Measurements from ENCODE around the gene MYO1B. TPM values are rescaled to one million over a fixed set of nuclear protein-coding genes. Genes with fewer than 3 reads are reported as not detected.

MYO1B gene
- total and polyA plus RNA-seq, 2 donors from 2014 or later: 24.5 to 64.8 TPM

DNA sequence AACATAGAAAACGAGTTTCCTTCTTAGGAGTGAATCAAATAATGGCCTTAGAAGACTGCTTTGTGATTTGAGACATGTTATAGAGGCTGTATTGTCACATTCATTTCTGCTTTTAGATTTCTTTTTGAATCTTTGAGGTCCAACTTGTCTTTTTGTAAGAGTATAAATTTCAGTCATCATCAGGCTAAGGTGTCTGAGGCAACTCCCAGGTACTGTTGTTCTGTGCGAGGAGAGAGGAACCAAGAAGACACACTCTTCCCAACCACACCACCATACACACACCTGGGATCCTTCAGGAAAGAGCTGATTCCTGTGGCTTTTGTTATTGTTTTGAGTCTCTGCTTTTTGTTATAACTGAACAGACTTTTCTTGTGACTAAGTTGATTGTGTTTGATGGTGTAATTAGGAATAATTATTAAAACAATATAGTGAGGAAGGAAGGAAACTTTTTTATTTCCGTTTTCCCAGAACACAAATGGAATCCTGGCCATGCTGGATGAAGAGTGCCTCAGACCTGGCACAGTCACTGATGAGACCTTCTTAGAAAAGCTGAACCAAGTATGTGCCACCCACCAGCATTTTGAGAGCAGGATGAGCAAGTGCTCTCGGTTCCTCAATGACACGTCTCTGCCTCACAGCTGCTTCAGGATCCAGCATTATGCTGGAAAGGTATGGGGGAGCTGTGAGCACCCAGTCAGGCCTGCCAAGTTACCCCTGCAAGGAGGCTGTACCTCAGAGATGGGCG is 140.4 kb downstream of the MYO1B start:
- Histone ChIP-seq H3K27me3 (ENCODE audit: control insufficient read depth, insufficient read depth, low read length) (no peaks in the 10 kb centered on the region), H3K27ac (ENCODE audit: low read depth in 2 of 2, low read length in 2 of 2) (no peak overlapping the region), H3K4me1 (ENCODE audit: control insufficient read depth in 2 of 3, insufficient read depth in 2 of 3, low read depth in 1 of 3, low read length in 3 of 3) (no peaks in the 10 kb centered on the region), H3K36me3 (ENCODE audit: control insufficient read depth in 2 of 3, insufficient read depth in 3 of 3, low read length in 3 of 3) (peaks cover 2 to 8% (median 4%) of the 10 kb centered on the region in 3 donors), H3K9ac (ENCODE audit: low read length in 3 of 3) (no peak overlapping the region), H3K4me3 (ENCODE audit: low read length in 3 of 3) (no peak overlapping the region), H3K9me3 (ENCODE audit: control insufficient read depth in 2 of 3, insufficient read depth in 1 of 3, low read length in 3 of 3) (no peaks in the 10 kb centered on the region)
- FAIRE-seq: no peak
- no peak for DNase-seq
- intact Hi-C loops (cut with DNase I): no loop called here
- TF ChIP-seq, protein P1, sequence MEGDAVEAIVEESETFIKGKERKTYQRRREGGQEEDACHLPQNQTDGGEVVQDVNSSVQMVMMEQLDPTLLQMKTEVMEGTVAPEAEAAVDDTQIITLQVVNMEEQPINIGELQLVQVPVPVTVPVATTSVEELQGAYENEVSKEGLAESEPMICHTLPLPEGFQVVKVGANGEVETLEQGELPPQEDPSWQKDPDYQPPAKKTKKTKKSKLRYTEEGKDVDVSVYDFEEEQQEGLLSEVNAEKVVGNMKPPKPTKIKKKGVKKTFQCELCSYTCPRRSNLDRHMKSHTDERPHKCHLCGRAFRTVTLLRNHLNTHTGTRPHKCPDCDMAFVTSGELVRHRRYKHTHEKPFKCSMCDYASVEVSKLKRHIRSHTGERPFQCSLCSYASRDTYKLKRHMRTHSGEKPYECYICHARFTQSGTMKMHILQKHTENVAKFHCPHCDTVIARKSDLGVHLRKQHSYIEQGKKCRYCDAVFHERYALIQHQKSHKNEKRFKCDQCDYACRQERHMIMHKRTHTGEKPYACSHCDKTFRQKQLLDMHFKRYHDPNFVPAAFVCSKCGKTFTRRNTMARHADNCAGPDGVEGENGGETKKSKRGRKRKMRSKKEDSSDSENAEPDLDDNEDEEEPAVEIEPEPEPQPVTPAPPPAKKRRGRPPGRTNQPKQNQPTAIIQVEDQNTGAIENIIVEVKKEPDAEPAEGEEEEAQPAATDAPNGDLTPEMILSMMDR (IDR thresholded peaks at IDR 0.05; ENCODE audit: borderline replicate concordance, extremely low read depth, insufficient read depth): no peak

DNA sequence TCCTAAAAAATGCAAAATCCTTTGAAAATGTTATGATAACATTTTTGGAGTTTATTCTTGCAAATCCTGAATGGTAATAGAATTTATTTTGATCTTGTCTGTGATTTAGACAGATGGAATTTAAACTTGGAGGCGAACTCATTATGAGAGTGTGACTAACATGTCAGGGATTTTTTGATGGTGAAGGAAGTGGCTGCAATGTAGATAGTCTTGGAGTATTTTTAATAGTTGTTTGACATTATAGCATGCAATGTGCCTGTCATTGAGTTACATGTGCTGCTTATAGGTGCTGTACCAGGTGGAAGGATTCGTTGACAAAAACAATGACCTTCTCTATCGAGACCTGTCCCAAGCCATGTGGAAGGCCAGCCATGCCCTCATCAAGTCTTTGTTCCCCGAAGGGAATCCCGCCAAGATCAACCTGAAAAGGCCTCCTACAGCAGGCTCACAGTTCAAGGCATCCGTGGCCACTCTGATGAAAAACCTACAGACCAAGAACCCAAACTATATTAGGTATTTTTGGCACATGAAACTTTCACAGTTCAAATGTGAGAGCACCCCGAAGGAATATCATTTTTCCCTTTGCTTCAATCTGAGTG is 141.8 kb downstream of the MYO1B start:
- H3K36me3 ChIP-seq (ENCODE audit: control insufficient read depth in 2 of 3, insufficient read depth in 3 of 3, low read length in 3 of 3): peaks cover 2 to 16% (median 6%) of the 10 kb centered on the region in 3 donors
- H3K27ac ChIP-seq (ENCODE audit: low read depth in 2 of 2, low read length in 2 of 2): no peak overlapping the region
- TF ChIP-seq, protein P1 (IDR thresholded peaks at IDR 0.05; ENCODE audit: borderline replicate concordance, extremely low read depth, insufficient read depth): no peak
- DNase-seq (no peak), FAIRE-seq (no peak)
- no peaks in the 10 kb centered on the region for H3K9me3 ChIP-seq (ENCODE audit: control insufficient read depth in 2 of 3, insufficient read depth in 1 of 3, low read length in 3 of 3)
- no peaks in the 10 kb centered on the region for H3K4me1 ChIP-seq (ENCODE audit: control insufficient read depth in 2 of 3, insufficient read depth in 2 of 3, low read depth in 1 of 3, low read length in 3 of 3)
- intact Hi-C loops (cut with DNase I): no loop called here
- H3K27me3 ChIP-seq (ENCODE audit: control insufficient read depth, insufficient read depth, low read length): no peaks in the 10 kb centered on the region
- no peak overlapping the region for H3K4me3 ChIP-seq (ENCODE audit: low read length in 3 of 3)
- no peak overlapping the region for H3K9ac ChIP-seq (ENCODE audit: low read length in 3 of 3)

DNA sequence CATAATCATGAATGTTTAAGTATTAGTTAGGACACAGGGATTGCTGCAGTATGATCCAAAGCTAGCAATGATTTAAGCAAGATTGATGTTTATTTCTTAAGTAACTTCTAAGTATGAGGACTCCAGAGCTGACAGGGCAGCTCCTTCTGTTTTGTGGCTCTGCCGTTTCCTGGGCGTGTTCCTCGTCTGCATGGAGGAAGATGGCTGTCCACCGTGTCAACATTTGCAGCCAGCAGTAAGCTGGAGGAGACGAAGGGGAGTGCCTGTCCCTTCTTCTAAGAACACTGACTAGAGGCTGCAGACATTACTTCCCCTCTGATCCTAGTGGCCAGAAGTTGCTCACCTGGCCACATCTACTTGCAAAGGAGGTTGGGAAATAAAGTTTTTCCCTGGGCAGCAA is 144.1 kb downstream of the MYO1B start:
- Histone ChIP-seq H3K4me3 (ENCODE audit: low read length in 3 of 3) (no peak overlapping the region), H3K36me3 (ENCODE audit: control insufficient read depth in 2 of 3, insufficient read depth in 3 of 3, low read length in 3 of 3) (peaks cover 6 to 24% (median 10%) of the 10 kb centered on the region in 3 donors), H3K27ac (ENCODE audit: low read depth in 2 of 2, low read length in 2 of 2) (no peak overlapping the region), H3K9me3 (ENCODE audit: control insufficient read depth in 2 of 3, insufficient read depth in 1 of 3, low read length in 3 of 3) (no peaks in the 10 kb centered on the region), H3K9ac (ENCODE audit: low read length in 3 of 3) (no peak overlapping the region), H3K4me1 (ENCODE audit: control insufficient read depth in 2 of 3, insufficient read depth in 2 of 3, low read depth in 1 of 3, low read length in 3 of 3) (no peaks in the 10 kb centered on the region), H3K27me3 (ENCODE audit: control insufficient read depth, insufficient read depth, low read length) (no peaks in the 10 kb centered on the region)
- intact Hi-C loops (cut with DNase I): no loop called here
- no peak for DNase-seq
- FAIRE-seq: no peak
- TF ChIP-seq, protein P1 (IDR thresholded peaks at IDR 0.05; ENCODE audit: borderline replicate concordance, extremely low read depth, insufficient read depth): no peak
